IMR-90 (cell line): Measurements from ENCODE around the gene PSPC1.
A peak's percentile ranks its signal among the peaks of the same experiment; 100 is the strongest.

ENCODE experiments used
- CEBPB ChIP-seq: IDR thresholded peaks from 2 replicates; pipeline ENCODE4 v1.6.1; 2012; ENCODE audit warnings: low read depth, low read length, improper control_type of control experiment
- CHD1 ChIP-seq: IDR thresholded peaks from 2 replicates; pipeline ENCODE4 v1.6.1; 2012; ENCODE audit warnings: low read depth, low read length, improper control_type of control experiment
- FOS ChIP-seq: fragments of 150-350 bp; IDR thresholded peaks from 2 replicates; pipeline ENCODE4 v1.6.1; 2016; ENCODE audit warnings: low read depth, low read length
- MAFK ChIP-seq: IDR thresholded peaks from 2 replicates; pipeline ENCODE4 v1.6.1; 2012; ENCODE audit warnings: low read depth, low read length, improper control_type of control experiment
- POLR2A ChIP-seq: IDR thresholded peaks from 2 replicates; pipeline ENCODE4 v1.6.1; 2012; ENCODE audit warnings: mild to moderate bottlenecking, low read depth, low read length
- RAD21 ChIP-seq: IDR thresholded peaks from 2 replicates; pipeline ENCODE4 v1.6.1; 2012; ENCODE audit warnings: low read length, improper control_type of control experiment
- RFX5 ChIP-seq: IDR thresholded peaks from 2 replicates; pipeline ENCODE4 v1.8.0; 2012; ENCODE audit warnings: low read depth, mild to moderate bottlenecking, low read length, moderate library complexity
- TF ChIP-seq, protein P1 (sequence below): conservative IDR thresholded peaks from 2 replicates; pipeline ENCODE4 v1.5.1; 2012; ENCODE audit warnings: mild to moderate bottlenecking, low read depth, low read length, improper control_type of control experiment
- TF ChIP-seq, protein P2 (sequence below): fragments of 150-350 bp; IDR thresholded peaks from 2 replicates; pipeline ENCODE4 v1.6.1; 2016; ENCODE audit warnings: low read depth, mild to moderate bottlenecking, low read length, moderate library complexity, borderline replicate concordance

DNA sequence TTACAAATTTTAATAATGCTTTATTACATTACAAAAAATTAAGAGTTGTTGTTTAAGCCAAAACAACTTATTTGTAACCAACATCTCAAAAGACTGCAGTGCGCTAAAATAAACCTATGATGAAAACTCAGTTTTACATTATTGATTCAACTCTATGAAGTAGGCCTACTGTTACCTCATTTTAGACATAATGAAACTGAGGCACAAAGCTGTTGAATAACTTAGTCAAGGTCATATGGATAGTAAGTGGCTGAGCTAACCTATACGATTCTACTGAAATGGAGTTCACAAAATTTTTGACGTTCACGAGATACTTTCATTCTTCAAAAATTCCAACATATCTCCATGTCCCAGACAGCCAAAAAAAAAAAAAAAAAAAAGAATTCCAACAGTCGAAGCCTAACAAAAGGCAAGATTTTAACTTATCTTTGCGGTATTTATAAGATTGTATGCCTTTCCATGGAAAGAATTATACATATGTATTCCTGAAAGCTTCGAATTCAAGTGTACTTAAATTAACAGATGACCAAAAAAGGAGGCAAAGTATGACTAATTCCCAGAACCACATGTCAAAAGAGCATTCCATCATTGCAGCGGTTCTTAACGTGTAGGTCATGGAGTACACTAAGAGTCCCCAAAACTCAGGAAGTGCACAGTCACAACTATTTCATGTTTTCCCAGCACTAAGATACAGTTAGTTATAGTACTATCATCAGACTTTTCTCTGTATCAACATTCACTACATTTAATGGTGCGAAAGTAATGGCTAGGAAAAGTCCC is 69.4 kb downstream of the PSPC1 start:
- TF ChIP-seq, protein P1, sequence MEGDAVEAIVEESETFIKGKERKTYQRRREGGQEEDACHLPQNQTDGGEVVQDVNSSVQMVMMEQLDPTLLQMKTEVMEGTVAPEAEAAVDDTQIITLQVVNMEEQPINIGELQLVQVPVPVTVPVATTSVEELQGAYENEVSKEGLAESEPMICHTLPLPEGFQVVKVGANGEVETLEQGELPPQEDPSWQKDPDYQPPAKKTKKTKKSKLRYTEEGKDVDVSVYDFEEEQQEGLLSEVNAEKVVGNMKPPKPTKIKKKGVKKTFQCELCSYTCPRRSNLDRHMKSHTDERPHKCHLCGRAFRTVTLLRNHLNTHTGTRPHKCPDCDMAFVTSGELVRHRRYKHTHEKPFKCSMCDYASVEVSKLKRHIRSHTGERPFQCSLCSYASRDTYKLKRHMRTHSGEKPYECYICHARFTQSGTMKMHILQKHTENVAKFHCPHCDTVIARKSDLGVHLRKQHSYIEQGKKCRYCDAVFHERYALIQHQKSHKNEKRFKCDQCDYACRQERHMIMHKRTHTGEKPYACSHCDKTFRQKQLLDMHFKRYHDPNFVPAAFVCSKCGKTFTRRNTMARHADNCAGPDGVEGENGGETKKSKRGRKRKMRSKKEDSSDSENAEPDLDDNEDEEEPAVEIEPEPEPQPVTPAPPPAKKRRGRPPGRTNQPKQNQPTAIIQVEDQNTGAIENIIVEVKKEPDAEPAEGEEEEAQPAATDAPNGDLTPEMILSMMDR, result no peak
- no peak for TF ChIP-seq POLR2A
- 0 out of 2 replicates have a peak, but pooled peaks have one; percentile 21 for TF ChIP-seq FOS
- TF ChIP-seq MAFK, result no peak
- no peak for TF ChIP-seq CHD1
- no peak for TF ChIP-seq CEBPB
- TF ChIP-seq RAD21, result no peak
- no peak for TF ChIP-seq RFX5
- TF ChIP-seq, protein P2, sequence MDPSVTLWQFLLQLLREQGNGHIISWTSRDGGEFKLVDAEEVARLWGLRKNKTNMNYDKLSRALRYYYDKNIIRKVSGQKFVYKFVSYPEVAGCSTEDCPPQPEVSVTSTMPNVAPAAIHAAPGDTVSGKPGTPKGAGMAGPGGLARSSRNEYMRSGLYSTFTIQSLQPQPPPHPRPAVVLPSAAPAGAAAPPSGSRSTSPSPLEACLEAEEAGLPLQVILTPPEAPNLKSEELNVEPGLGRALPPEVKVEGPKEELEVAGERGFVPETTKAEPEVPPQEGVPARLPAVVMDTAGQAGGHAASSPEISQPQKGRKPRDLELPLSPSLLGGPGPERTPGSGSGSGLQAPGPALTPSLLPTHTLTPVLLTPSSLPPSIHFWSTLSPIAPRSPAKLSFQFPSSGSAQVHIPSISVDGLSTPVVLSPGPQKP, result no peak
